NCI-H2171 (cell line): ENCODE data around the gene B3GNT4.
"Not testable (repeated sequence)": the region's sequence is repeated elsewhere in the genome, so short reads cannot be mapped to it uniquely, and the experiment has no call there.

Experiments used
- DNase-seq: peaks from one replicate; lab custom pipeline; 2025; lab: John Stamatoyannopoulos, UW

The B3GNT4 gene

DNA sequence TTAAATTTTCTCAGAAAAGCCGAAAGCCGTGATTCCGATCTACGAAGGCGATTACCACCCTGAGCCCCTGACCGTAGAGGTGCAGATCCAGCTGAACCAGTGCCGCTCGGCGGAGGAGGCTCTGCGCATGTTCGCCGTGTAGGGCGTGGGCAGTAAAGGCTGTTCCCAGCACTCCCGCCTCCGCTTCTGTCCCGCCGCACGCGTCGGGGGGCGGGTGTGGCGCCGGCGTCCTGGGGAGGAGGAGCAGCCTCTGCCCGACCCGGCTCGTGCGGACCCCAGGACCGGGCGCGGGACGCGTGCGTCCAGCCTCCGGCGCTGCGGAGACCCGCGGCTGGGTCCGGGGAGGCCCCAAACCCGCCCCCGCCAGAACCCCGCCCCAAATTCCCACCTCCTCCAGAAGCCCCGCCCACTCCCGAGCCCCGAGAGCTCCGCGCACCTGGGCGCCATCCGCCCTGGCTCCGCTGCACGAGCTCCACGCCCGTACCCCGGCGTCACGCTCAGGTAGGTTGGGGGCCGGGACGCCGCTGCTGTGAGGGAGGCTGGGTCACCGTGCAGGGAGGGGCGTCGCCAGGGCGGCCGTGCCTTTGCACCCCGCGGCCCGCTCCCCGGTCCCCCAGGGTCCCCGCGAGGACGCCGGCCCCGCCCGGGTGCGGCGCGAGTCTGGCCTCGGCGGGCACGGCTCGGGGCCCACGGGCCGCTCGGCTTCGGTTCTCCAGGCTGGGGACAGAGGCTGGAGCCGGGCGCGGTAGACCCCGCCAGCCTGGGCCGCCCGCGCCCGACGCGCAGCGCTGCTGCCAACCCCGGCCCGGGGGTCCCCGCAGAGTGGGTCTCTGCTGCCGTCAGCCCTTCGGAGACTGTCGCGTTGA, at the start of gene B3GNT4:
B3GNT4 (plus strand) TSS at position 409 of the 866 bp plus-strand sequence. CDS start 910 bp downstream, outside the sequence.
- peak; percentile 78 for DNase-seq

DNA sequence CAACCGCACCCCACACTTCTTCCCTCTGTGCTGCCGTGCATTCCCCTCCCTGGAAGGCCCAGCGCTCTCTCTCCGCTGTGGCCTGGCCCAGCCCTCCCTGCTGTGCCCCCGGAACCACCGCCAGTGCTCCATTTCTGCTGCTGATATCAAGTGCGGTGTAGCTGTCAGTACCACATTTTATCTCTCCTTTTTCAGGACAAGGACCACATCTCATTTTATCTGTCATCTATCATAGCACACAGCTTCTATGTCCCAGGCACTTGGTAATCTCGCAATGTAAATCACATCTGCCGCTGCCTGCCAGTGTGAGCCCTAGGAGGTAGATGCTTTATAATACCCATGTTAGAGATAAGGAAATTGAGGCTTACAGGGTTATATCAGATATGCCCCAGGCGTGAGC, 47.8 kb upstream of the B3GNT4 start:
- DNase-seq = no peak

DNA sequence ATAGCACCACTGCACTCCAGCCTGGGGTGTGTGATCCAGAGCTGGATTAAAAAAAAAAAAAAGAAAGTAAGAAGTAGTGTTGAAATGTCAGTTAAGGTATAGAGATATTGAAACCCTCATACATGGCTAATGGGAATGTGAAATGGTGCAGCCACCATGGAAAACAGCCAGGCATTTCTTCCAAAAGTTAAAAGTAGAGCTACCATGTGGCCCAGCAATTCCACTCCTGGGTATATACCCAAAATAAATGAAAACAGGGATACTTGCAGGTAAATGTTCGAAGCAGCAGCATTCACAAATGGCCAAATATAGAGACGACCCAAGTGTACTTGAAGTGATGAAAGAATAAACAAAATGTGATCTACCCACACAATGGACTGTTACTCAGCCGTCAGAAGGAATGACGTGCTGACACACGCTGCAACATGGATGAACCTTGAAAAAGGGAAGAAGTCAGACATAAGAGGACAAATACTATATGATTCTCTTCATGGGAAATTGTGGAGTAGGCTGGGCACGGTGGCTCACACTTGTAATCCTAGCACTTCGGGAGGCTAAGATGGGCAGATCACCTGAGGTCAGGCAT, 44.7 kb upstream of the B3GNT4 start:
- DNase-seq = no peak

DNA sequence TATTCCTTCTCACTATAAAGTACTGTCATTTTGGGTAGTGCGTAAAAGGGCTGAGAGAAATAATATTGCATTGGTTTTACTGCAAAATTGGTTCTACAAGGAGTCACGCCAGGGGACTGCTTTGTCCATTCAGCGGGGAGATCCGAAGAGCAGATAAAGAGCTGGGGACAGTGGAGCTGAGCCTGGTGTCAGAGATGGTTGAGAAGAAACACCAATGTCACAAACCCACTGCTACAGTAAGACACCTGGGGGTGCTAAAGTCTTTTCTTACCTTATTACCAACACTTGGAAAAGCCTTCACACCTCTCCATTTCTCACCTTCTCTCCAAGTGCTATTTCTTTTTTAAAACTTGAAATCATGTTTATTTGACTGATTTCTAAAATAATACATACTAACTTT, 43.6 kb upstream of the B3GNT4 start:
- no peak for DNase-seq

DNA sequence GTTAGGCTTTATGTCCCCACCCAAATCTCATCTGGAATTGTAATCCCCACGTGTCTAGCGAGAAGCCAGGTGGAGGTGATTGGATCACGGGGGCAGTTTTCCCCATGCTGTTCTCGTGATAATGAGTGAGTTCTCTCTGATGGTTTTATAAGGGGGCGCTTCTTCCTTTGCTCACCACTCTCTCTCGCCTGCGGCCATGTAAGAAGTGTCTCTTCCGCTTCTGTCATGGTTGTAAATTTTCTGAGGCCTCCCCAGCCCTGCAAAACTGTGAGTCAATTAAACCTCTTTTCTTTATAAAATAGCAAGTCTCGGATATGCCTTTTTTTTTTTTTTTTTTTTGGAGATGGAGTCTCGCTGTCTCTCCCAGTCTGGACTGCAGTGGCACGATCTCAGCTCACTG, 42.7 kb upstream of the B3GNT4 start:
- no peak for DNase-seq

DNA sequence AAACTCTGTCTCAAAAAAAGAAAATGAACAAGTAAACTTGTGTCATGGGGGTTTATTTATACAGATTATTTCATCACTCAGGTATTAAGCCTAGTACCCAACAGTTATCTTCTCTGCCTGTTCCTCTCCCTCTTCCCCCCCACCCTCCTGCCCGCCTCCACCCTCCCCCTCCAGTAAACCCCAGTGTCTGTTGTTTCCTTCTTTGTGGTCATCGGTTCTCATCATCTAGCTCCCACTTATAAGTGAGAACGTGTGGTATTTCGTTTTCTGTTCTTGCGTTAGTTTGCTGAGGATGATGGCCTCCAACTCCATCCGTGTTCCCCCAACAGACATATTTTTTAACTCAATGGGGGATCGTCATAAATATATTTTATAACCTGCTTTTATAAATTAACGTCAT, 41.8 kb upstream of the B3GNT4 start:
- DNase-seq = no peak

DNA sequence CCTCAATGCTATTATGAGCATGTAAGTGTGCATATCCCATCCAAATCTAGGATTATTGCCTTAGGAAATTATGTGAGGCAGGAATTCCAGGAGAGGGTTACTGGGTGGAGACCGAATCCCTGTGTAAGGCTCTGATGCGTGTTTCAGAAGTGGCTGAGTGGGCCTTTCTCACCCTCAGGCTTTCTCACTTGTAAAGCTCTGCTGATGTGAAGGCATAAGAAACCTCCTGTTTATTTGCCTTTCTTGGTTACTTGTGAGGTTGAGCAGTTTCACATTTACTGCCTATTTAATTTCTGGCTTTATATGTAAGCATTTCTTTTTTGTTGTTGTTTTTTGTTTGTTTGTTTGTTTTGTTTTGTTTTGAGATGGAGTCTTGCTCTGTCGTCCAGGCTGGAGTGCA, 40.5 kb upstream of the B3GNT4 start:
- no peak for DNase-seq

DNA sequence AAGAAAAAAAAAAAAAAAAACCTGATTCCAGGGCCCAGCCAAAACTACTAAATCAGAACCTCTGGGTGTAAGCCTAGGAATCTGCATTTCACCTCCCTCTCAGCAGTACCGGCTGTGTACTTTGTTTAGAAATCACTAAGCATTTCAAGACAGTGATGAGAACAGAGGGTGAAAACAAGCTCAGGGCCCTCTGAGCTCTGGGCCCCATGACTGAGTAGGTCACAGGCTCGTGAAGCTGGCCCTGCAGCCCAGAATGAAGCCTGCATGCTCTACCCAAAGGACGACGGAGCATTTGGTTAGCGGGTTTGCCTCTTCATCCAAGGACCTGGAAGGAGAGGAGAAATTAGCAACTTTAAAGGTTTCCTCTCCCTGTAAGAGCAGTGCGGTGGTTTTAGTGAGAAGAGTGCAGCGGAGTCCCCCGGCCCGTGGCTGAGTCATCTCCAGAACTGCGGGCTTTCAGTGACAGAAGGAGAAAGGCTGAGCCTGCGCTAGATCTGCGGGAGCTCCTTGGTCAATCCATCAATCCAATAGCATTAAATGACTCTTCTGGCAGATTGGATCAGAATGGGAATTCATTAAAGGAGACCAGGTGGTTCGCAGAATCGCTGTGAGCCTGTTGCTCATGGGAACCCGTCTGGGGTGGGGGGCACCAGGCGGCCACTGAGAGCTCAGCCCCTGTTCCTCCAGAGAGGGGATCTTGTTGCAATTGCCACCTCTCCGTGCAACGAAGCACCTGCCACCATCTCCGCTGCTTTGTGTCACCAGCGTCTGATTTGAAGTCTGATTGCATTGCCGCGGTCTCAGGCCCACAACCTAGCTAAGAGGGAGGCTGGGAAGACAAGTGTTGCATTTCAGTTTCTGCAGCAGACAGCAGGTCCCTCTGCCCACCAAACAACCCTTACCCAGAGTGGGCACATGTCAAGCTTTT, 36.8 kb upstream of the B3GNT4 start:
- DNase-seq = no peak

DNA sequence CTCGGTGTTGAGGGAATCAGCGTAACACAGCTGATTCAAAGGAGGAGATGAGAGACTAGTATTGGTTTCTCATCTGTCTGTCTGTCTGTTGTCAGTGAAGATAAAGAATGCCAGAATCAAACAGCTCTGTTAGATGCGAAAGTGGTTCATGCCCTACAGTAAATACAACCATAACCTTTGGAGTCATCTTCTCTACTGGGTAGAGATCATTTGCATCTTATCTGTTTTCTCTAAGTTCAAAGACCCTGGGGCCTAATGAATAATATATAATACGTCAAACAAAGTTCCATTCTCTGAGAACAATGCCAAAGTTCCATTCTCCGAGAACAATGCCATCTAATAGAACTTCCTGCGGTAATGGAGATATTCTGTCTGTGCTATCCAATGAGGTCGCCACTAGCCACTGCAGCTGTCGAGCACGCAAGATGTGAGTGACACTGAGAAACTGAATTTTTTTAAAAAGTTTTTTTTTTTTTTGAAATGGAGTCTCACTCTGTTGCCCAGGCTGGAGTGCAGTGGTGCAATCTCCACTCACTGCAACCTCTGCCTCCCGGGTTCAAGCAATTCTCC, 36.1 kb upstream of the B3GNT4 start:
- DNase-seq = no peak

DNA sequence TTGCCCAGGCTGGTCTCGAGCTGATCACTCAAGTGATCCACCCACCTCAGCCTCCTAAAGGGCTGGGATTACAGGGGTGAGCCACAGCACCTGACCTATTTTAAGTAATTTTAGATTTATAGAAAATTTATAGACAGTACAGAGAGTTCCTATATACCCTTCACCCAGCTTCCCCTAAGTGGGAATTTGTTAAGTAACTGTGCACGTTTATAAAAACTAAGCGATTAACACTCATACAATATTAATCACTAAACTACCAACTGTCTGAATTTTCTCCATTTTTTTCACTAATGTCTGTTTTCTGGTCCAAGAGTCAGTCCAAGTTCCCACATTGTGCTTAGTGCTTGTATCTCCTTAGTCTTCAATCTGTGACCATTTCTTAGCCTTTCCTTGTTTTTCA, 35.0 kb upstream of the B3GNT4 start:
- DNase-seq = no peak

DNA sequence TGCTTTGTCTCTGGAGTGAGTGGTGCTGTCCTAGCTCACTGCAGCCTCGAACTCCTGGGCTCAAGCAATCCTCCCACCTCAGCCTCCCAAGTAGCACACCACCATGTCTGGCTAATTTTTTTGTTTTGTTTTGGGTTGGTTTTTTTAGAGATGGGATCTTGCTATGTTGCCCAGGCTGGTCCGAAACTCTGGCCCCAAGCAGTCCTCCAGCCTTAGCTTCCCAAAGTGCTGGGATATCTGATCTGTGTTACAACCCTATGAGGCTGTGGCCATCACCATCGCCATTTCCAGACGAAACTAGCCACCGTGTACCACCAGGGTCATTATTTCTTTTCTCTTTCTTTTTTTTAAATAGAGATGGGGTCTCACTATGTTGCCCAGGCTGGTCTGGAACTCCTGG, 32.1 kb upstream of the B3GNT4 start:
- DNase-seq = no peak

DNA sequence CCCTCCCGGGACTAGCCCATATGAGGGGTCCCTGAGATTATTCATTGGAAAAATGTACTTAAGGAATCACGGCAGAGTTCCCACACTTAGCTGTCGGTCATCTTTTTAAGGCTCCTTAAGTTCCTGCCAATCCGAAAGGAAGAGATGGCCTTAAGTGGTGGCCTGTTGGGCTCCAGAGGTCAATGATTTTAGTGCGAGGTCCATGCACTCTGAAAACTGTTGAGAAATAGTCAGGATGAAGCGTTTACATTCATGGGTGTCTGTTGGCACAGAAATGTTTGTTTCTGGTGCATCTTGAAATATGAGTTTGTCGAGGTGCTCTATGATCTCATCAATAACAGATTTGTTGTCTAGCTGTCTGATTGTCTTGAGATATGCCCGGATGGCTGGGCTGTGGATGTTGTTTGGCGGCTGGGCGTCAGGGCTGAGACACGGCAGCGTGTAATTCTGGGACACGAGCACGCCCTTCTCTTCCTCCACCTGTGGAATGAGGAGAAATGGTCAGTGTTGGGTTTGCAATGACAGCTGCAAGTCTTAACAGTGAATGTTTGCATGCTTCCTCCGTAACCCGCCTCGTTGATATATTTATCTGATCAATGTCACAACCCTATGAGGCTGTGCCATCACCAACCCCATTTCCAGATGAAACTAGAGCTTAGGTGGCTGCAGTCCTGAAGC, 31.1 kb upstream of the B3GNT4 start:
- DNase-seq = no peak

DNA sequence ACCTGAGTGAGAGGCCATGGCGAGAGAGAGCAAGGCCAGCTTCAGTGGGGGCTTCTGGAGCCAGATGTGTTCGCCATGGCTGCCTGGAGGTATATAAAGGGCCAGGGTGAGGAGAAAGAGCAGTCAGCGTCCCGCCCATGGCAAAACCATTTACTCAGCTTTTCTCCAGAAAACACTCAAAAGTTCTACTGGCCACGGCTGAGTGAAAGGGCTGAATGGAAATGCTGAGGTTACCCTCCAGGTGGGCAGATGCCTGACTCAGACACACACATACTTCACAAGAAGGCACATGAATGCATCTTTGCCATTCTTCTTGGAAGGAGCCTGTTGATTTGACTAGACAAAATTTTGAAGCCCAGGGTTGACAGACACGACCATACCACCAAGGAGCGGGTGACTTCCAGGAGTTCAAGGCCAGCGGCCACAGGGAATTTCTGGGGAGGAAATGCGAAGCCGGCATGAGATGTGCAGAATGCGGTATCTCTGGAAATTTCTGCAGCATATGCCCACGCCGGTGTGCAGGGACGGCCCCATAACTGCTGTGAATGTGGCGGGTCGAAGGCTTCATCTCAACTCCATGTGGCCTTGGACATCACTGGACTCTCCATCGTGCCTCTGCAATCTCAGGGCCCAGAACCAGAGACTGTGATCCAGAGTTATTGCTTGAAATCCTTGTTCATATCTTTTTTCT, 29.2 kb upstream of the B3GNT4 start, which contains the start of gene IL31:
IL31 (minus strand) TSS at position 67 of the 691 bp plus-strand sequence; CDS start at position 18, 49 bp downstream.
- no peak for DNase-seq

DNA sequence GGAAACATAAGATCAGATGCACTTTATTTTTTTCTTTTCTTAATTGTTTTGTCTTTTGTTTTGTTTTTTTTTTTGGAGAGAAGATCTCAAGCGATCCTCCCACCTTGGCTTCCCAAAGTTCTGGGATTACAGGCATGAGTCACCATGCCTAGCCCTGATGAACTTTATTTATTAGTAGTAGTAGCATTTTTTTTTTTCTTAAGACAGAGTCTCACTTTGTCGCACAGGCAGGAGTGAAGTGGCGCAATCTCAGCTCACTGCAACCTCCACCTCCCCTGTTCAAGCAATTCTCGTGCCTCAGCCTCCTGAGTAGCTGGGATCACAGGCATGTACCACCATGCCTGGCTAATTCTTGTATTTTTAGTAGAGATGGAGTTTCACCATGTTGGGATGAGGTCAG, 27.0 kb upstream of the B3GNT4 start:
- DNase-seq = not testable (repeated sequence)

DNA sequence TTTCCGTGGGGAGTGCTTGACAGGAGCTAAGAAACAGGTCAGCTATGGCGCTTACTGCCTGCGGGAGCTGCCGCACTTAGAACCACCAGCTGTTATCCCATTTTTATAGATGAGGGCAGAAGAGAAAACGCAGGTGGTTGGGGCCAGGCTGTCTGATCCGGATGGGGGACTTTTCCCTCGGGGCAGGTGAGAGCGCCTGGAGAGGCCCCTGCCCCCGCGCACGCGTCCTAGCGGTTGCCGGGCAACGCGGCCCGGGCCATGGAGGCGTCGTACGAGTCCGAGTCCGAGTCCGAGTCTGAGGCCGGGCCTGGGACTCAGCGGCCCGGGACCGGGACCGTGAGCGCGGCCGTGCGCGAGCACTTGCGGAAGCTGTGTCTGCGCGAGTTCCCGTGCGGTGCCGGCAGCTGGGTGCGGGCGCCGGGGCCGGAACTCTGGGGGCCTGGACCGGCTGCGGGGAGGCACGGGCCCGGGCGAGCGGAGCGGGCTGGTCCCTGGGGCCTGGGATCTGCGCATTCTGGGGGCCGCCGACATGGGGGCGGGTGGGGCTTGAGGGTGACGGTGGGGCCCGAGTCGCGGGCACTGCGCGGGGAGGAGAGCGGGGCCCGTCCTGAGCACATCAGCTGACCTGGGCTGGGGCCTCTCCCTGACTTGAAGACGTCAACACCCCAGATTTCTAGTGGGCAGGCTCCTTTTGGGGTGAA, 20.5 kb upstream of the B3GNT4 start, which contains the start of gene LRRC43:
LRRC43 (plus strand) TSS at position 237 of the 701 bp plus-strand sequence; CDS start at position 259, 22 bp downstream.
- DNase-seq = peak; percentile 93

DNA sequence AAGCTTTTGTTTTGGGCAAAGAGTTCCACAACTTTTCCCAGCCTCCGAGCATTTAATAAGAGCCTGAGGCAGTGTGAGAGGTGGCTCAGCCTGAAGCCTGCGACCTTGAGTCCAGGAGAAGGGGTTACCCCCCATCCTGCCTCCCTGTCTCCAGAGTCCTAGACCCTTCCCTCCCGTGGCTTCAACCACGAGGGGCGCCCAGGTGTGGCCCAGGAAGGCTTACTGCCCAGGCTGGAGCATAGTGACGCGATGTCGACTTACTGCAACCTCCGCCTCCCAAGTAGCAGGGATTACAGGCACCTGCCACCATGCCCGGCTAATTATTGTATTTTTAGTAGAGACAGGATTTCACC, 19.9 kb upstream of the B3GNT4 start:
- no peak for DNase-seq

DNA sequence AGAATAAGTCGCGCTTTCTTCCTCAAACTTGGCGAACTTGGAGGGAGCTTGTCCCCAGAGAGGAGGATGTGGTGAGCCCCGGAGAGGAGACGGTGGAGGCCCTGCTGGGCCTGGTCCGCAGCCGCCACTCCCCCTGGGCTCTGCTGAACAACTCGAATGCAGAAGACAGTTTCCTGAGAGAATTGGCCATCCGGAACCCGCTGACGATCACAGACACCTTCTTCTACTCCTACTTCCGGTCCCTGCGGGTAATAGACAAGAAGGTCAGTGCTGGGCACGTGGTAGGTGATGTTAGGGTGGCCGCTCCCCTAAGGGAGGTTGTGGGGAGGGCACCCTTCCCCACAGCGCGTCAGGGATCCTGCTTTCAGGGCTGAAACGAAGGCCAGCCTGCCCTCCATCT, 19.0 kb upstream of the B3GNT4 start:
- no peak for DNase-seq

DNA sequence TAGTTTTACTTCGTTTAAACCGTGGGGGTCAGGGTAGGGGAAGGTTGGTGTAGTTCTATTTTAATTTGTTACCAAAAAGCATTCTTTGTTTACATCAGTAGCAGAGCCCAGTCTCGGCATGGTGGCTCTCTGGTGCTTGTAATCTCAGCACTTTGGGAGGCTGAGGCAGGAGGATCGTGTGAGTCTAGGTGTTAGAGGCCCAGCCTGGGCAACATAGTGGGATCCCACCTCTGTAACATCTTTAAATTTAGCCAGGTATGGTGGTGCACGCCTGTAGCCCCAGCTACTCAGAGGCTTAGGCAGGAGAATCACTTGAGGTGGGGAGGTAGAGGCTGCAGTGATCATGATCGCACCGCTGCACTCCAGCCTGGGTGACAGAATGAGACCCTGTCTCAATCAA, 18.4 kb upstream of the B3GNT4 start:
- DNase-seq = no peak

DNA sequence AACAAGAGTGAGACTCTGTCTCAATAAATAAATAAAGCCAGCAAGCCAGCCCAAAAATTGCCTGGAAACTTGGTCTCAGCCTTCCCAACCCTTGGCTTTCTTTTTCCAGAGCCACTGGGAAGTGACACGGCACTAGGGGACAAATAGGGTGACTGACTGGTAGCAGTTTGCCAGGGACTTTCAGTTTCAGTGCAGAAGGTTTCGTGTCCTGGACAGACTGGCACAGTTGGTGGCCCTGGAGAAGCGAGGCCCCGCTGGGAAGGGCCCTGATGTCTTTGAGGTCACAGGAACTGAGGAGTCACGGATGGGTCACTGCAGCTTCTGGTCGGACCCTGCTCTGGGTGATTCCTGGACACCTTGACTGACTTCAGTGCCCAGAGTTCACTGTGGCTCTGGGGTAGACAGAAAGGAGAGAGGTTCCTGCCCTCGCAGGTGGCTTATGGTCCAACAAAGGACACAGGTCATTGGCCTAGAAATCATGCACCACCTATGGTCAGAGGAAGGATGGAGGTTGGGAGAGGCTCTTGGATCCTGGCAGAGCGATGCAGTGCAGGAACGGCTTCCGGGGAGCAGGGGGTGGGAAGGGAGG, 17.9 kb upstream of the B3GNT4 start:
- DNase-seq = no peak

DNA sequence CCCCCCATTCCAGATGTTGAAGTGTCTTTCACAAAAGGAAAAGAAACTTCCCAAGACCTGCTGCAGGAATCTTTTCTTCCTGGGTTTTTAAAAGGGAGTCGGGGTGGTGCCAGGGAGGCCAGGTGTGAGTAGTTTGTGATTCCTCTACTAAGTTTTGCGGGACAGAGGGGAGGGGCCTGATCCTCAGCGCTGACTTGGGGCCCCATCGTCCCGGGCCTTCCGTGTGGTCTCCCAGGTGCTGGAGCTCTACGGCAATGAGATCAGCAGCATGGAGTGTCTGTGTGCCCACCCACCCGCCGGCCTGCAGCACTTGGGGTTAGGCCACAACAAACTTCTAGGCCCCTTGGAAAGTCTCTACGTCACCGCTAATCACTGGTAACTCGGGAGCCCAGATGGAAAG, 16.0 kb upstream of the B3GNT4 start:
- DNase-seq = no peak
